Measurements from ENCODE around the gene TRAPPC4.
"Not testable (repeated sequence)": the region's sequence is repeated elsewhere in the genome, so short reads cannot be mapped to it uniquely, and the experiment has no call there.

TRAPPC4 gene

DNA sequence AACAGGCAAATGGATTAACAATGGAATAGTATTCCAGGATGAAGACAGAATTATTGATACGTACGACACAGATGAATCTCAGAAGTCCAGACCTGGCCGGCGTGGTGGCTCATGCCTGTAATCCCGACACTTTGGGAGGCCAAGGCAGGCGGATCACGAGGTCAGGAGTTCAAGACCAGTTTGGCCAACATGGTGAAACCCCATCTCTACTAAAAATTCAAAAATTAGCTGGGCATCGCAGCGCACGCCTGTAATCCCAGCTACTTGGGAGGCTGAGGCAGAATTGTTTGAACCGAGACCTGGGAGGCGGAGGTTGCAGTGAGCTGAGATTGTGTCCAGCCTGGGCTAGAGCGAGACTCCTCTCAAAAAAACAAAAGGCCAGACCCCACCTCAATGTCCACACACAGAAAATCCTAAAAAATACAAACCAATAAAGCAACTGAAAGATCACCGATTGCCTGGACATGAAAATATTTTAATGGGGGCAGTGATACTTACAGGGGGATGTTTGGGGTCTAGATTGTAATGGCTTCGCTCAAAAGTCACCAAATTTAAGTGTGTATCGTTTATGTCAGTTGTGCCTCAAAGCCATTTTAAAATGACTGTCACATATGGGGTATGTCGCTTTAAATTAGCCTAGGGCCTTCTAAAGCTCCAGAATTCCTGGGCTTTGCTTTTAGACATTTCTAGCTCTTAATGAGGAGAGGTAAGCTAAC lies 4.2 kb upstream of the TRAPPC4 start:
- DNase-seq (ENCODE audit: low read depth in 2 of 2), result no peak

DNA sequence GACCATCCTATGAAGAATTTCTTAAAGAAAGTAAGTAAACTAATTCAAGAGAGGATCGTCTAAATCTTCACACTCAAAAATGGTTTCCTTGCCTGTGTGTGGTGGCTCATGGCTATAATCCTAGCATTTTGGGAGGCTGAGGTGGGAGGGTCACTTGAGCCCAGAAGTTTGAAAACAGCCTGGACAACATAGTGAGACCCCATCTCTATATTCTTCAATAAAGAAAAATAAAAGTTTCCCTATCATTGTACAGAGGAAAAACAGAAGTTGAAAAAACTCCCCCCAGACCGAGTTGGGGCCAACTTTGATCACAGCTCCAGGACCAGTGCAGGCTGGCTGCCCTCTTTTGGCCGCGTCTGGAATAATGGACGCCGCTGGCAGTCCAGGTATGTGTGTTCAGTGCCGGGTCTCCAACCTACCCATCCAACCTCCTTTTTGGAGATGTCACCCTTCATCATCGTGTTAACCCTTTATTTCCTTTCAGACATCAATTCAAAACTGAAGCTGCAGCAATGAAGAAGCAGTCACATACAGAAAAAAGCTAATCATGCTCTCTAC lies 3.4 kb upstream of the TRAPPC4 start:
- no peak for DNase-seq (ENCODE audit: low read depth in 2 of 2)

DNA sequence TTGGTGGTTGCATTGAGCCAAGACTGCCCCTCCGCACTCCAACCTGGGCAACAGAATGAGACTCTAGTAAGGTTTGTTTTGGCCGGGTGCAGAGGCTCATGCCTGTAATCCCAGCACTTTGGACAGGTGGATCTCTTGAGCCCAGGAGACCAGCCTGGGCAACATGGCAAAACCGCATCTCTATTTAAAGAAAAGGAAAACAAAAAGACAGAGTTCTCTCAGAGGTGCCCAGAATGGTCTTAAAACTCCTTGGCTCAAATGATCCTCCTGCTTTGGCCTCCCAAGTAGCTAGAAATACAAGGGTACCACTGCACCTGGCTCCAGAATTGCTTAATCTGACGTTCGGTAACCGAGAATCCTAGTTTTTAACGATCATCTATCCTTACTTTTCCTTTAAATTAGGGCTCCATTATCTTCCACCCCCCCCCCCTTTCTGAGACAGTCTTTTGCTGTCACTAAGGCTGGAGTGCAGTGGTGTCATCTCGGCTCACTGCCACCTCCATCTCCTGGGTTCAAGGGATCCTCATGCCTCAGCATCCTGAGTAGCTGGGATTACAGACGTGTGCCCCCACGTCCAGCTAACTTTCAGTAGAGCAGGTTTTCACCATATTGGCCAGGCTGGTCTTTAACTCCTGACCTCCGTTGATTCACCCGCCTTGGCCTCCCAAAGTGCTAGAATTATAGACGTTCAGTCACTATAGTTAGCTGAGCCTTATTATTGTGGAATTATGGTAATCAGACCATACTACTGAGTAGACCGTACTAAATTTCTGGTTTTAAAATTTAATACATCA lies 2.2 kb upstream of the TRAPPC4 start:
- no peak for DNase-seq (ENCODE audit: low read depth in 2 of 2)

DNA sequence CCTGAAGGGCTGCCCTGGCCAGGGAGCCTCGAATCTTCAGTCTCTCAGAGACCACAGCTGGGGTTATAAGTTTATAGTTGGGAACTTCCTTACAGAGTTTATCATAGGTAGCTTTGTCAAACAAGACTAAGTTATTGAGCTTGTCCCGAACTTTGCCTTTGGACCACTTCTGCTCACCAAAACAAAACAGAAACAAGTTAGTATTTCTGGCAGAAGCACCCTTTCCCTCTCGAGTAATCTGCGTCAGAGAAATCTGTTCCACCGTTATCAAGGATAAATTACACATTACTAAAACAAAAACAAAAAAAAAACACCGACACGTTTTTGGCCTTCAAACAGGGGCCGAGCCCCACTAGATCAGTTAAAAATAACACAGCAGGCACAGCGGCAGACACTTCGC lies 1.2 kb upstream of the TRAPPC4 start:
- not testable (repeated sequence) for DNase-seq (ENCODE audit: low read depth in 2 of 2)

DNA sequence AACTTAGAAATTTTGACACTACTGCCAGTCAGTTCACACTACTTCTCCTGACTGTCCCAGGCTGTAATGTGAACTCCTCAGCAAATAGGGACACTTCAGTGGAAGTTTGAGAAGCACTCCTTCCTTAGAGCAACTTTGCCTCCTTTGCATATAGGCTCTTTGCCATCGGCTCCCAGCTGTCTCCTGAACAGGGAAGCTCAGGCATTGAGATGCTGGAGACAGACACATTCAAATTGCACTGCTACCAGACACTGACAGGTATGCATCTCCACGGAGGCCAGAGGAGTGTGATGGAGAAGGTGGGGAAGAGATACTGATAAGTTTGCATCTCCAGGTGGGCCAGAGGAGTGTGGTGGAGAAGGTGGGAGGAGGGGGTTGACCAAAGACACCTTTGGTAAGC lies 1.4 kb downstream of the TRAPPC4 start:
- no peak for DNase-seq (ENCODE audit: low read depth in 2 of 2)

DNA sequence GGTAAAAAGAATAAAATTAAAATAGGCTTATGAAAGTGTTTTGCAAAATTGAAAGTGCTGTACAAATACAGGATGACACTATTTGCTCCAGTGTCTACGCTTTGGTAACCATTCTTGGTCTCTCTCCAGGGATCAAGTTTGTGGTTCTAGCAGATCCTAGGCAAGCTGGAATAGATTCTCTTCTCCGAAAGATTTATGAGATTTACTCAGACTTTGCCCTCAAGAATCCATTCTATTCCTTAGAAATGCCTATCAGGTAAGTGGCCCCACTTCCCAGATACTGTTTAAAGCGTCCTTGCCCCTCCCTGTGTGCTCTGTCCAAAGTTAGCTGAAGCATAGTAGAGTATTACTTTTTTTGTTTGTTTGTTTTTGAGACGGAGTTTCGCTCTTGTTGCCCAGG lies 3.1 kb downstream of the TRAPPC4 start:
- DNase-seq (ENCODE audit: low read depth in 2 of 2), result no peak

DNA sequence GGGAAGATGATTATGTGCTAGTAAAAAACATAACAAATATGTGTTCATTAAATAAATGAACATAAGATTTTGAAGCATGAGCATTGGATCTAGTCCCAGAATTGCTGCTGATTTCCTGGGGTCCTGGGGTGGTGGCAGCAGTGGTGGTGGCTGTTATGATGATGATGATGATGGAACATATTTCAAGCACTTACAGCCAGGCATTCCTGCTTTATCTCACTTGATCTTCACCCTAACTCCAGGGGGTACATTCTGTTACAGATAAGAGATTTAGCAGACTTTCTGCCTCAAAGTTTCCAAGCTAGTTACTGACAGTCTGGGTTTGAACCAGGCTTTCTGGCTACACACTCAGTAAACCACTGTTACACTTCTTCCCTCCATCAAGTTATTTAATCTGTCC lies 5.2 kb downstream of the TRAPPC4 start:
- DNase-seq (ENCODE audit: low read depth in 2 of 2), result no peak

DNA sequence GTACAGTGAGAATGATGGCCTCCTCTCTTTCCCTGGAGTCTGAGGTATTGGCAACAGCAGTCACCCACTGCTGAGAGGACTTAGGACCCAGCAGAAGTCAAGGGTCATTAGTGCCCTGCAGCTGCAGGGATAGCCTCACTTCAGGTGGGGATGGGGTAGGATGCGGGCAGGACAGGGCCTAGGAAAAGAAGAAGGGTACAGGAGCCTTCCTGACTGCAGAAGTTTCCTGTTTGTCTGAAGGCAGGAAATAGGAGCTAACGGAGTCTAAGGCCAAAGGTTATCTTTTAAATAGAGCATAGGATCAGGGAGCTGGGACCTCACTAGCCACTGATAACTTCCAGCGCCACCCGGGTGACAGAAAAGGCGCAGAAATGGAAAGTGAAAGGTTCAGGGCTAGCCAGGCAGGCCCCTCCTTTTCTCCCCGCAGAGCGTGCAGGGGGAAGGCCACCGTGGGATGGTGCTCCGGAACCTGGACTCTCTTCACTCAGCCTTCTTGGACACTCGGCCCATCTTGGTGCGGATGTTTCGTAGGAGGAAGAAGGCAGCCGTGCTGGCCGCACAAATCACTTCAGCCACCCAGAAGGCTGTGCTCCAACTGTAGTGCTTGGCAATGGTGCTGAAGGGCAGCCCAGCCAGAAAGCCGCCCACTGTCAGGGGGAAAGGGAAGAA lies 6.0 kb downstream of the TRAPPC4 start:
- DNase-seq (ENCODE audit: low read depth in 2 of 2), result no peak

DNA sequence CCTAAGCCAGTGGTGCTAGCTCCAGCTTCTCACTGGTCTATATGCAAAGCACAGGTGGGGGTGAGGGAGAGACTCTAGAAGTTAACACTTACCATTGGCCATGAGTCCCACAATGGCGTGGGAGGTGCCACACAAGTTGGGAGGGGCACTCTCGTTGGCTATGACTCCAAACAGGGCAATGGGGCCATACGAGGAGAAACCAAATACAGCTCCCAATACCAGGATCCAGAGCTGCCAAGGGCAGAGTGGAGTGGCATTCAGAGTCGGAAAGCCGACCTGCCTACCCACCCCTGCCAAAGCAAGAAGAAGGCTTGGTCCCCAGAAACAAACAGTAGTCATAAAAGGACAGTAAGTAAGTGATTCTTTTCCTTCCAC lies 6.5 kb downstream of the TRAPPC4 start:
- no peak for DNase-seq (ENCODE audit: low read depth in 2 of 2)

DNA sequence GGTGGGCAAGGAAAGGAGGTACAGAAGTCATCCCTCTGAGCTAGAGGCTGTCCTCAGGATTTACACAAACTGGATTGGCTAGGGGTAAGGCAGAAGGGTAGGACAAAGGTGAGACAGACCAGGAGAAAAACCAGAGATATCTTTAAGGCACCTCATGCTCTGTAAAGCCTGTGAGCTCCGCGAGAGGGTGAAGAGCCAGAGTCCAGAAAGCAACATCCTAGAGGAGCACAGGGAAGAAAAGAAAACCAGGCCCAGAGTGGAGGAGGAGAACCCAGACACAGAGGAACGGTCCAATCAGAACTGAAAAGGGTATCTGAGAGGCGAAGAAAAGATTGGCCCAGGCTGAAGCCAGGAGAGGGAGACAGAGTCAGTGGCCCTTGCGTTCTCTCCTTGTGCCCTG lies 7.0 kb downstream of the TRAPPC4 start:
- no peak for DNase-seq (ENCODE audit: low read depth in 2 of 2)

DNA sequence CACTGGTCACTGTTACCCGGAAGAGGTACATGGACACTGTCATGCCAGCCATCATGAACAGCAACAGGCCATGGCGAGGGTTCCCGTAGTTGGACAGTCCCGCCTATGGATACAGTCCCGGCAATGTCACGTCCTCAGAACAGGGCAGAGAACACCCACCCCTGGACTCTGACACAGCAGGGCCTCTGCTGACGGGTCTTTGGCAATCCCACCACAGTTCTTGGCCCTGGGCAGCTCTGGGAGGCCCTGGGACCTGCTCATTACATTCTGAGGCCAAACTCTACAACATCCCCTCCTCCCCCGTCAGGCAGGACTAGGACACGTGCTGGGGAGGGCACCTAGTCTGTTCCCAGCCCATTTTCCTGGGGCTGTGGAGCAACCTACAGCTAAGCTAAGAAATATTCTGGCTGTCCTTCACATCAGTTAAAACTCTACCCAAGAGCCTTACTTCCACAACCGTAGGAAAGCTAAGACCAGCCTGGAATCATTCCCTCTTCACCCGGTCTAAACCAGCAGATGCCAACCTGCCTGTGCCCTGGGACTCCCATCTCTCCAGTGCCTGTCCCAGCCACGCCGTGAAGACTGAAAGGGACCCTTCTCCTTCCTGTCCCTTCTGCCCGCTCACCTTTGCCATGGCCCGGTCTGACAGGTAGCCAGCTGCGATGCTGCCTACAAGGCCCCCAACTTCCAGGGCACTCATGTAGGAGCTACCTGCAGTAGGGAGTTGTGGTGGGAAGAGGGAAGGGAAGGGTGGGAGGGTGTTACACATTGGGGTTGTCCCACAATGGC lies 7.6 kb downstream of the TRAPPC4 start:
- DNase-seq (ENCODE audit: low read depth in 2 of 2), result no peak

DNA sequence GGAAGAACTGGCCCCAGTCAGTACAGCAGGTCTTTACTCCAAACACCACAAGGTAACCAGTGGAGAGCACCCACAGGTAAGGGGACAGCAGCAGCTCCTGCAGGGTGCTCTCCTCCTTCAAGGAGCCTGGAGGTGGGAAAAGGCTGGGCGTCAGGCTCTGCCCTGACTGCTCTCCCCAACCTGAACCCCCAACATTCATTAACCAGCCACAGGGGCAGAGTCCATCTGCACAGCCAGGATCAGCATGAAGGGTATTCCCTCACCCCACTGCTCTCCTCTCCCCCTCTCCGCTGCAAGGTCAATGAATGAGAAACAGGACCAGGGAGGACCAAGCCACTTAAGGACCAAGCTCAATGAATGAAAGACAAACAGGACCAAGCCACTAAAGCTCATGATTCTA lies 8.4 kb downstream of the TRAPPC4 start:
- DNase-seq (ENCODE audit: low read depth in 2 of 2), result no peak

DNA sequence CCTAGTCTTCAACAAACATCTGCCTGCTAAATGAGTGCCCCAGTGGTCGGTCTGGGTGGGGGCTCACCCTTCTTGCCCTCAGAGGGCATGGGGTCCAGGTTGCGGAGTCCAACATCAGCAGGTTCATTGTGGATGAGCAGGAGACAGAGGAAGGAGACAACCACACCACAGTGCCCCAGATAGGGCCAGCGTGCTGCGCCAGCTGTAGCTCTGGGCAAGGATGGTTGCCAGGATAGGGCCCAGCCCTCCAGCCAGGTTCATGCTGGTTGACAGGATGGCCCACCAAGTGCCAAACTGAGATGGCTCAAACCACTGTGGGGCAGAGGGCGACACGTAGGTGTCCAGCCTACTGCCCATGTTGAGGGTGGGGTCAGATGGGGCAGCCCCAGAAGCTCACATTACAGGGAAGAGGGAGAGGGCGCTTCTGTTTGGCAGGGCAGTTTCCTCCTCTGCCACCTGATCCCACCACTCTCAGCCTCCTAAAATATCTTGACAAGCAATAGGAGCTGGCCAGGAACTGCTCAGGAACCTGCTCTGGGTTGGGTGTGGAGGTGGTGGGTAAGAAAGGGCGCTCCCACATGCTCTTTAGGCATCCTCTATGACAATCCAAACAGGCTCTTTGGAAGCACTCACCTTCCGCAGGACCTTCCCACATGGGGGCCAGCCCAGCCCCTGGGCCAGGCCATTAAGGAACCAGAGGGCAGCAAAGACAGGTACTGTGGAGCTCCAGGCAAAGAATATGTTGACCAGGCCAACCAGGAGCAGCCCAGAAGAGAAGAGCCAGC lies 9.2 kb downstream of the TRAPPC4 start:
- no peak for DNase-seq (ENCODE audit: low read depth in 2 of 2)

DNA sequence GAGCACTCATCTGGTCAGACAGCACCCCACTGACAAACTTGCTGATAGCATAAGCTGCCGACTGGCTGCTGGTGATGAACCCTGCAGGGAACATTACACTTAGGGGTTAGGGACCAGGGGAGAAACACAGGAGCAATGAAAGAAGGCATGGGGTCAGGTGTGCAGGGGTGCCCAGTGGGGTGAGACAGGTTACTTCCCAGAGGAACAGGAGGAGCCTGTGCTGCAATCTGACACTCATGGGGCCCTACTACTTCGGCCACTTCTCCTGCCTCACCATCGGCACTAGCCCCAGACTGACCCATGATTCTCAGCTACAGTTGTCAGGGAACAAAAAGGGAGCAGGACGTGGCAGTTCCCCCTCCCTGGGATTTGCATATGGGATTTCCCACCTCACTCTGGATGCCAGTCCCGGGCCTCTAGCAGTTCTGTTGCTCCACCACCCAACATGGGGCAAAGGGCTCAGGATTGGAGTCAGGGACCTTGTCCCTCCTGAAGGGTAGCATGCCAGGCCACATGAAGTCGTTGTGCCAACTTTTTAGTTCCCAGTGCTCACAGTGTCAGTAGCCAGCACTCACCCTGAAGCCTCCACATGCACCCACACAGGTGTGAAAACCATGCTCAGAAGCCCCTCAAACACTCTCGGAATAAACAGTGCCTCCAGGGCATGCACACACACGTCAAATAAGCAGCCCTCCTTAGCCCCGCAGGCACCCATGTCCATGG lies 9.9 kb downstream of the TRAPPC4 start:
- no peak for DNase-seq (ENCODE audit: low read depth in 2 of 2)

DNA sequence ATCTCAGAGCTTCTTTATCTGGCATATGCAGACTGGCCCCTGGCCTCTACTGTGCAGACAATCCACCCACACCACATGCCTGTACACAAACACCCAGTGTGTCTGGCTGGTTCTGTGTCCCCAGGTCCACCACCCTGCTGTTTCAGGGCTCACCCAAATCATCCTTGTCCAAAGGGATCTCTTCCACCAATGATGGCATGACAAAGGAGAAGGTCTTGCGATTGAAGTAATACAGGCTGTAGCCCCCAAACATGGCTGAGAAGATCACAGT lies 10.4 kb downstream of the TRAPPC4 start:
- no peak for DNase-seq (ENCODE audit: low read depth in 2 of 2)

DNA sequence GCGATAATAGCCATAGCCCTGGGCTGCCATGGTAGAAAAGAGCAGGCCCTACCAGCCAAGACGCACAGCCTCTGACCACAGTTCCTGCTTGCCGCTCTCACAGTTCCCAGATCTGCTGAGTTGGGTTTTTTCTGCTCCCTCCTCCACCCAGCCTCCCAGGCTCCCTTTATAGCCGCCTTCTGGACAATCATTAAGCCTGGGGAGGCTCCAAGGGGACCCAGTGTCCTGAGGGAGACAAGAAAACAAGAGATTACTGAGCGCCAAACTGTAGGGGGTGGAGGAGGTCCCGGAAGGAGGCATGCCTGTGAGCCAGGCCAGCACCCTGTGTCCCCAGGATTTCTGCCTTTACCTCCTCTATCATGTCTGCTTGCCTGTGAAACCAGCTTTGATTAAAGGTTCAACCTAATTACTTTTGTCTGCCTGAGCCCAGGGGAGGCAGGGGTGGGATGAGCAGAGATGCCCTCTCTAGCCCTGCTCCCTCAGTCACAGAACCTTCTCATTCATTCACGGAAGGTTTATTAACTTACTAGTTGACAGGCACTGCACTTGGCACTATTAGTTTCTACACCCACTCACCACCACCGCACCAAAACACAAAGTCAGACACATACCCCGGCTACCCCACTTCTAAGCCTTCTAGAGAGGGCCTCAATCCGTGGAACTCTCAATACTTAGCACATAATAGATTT lies 10.9 kb downstream of the TRAPPC4 start:
- DNase-seq (ENCODE audit: low read depth in 2 of 2), result no peak

DNA sequence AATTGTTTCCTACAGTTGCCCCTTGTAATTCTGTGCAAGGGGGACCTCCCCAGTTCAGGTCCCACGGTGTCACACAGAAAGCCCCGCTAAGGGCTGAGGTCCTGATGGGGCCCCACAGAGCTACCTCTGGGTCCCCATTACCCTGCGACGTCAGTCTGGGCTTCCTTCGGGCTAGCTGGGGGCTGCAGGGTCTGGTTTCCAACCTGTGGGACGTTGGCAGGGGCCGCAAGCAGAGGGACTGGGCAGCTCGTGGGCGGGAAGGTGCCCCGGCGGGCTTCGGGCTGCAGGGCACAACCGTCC lies 11.4 kb downstream of the TRAPPC4 start:
- no peak for DNase-seq (ENCODE audit: low read depth in 2 of 2)

DNA sequence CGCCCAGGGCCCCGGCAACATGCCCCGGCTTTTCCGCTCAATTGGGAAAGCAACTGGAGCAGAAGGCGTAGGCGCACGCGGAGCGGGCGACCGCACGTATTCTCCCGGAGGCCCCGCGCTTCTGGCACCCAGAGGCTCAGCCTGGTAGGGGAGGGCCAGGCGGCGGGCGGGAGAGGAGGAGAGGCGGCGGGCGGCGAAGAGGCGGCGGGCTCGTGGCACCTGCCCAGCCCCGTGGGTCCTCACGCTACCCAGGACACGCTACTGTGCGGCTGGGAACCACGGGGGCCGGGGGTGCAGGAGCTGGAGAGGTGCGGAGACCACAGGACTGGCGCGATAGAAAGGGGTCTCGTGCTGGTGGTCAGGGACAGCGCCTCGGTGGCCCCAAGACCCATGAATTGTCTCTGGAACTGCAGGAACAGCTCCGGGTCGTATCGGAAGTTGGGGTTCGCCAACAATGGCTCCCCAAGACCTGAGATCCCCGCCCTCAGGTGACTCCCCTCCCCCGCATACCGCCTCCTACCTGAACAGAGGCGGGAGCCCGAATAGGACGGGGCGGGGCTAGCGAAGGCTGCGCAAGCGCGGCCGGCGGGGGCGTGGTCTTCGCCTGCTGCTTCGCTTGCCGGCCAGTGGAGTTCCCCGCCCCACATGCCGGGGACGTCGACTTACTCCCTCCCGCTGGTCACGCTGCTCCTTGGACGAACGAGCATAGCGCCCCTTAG lies 11.9 kb downstream of the TRAPPC4 start, which contains the start of gene SLC37A4:
TSS of gene SLC37A4 (minus strand) at position 549 of the 719 bp plus-strand sequence.
- peak; percentile 85 for DNase-seq (ENCODE audit: low read depth in 2 of 2)

DNA sequence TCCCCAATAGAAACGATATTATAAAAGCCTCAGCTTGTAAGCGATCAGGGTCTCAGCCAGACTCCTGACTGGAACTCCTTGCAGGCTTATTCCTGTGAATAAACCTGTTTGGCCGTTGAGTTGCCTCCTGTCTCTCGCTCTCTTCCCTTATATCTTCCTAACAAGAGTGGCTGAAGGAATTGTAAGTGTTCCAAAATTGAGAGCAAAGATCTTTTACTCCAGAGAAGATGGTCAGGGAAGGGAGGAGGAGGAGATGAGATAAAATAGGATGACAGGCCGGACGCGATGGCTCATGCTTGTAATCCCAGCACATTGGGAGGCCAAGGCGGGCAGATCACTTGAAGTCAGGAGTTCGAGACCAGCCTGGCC lies 13.3 kb downstream of the TRAPPC4 start:
- no peak for DNase-seq (ENCODE audit: low read depth in 2 of 2)

DNA sequence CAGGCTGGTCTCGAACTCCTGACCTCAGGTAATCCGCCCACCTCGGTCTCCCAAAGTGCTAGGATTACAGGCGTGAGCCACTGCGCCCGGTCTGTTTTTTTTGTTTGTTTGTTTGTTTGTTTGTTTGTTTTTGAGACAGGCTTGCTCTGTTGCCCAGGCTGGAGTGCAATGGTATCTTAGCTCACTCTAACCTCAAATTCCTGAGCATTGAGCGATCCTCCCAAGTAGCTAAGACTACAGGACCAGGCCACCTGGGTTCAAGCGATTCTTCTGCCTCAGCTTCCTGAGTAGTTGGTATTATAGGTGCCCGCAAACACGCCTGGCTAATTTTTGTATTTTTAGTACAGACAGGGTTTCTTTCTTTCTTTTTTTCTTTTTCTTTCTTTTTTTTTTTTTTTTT lies 14.9 kb downstream of the TRAPPC4 start:
- DNase-seq (ENCODE audit: low read depth in 2 of 2), result not testable (repeated sequence)
